SH-SY5Y (cell line): ENCODE data around the gene ALLC.

Experiments
- GATA2 ChIP-seq: IDR thresholded peaks from 2 replicates; pipeline ENCODE4 v1.6.1; 2011; ENCODE audit warnings: mild to moderate bottlenecking, low read depth, low read length
- GATA3 ChIP-seq: IDR thresholded peaks from 2 replicates; pipeline ENCODE4 v1.6.1; 2011; ENCODE audit warnings: low read depth, mild to moderate bottlenecking, low read length, moderate library complexity

Gene ALLC

GRCh38 chr2:3672861-3673678 is 15.1 kb downstream of the ALLC start:
- no peak for TF ChIP-seq GATA3
- TF ChIP-seq GATA2 = no peak

DNA sequence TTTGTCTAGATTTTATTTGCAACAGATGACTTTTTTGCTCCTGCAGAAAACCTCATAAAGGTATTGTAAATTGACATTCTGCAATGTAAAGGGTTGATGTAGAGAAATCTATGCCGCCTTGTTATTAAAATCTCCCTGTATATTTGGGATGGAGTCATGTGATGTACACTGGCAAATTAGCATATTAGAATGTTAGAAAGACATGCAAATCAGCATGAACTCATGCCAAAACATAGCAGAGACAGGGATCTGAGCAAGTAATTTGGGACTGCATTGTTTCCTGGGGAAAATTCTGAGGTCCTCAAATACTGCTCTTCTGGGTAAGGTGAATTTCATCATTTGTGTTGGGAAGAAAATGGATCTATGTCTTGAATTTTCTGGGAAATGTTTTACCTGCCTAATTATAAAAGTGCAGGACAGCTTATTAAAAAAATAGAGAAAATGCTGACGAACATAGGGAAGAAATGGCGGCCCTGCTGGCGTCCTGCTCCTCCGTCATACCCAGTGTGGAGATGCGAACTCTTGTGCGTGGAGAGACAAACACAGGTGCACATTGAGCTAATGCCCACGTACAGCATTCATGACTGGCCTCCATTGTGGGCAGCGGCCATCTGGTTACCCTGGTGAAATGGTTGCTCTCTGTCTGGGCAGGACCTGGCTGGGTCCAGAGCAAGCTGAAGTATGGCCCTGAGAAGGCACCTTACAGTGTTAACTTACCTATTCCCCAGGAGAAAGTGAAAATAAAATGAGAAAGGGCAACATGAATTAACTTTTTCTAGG is 16.3 kb downstream of the ALLC start:
- TF ChIP-seq GATA3 (no peak), GATA2 (no peak)

- TF ChIP-seq GATA3 = no peak
- TF ChIP-seq GATA2 = no peak
Measured at GRCh38 chr2:3675687-3676086, 17.7 kb downstream of the ALLC start.

GRCh38 chr2:3677436-3677835 is 19.4 kb downstream of the ALLC start:
- TF ChIP-seq GATA2 (no peak), GATA3 (no peak)

DNA sequence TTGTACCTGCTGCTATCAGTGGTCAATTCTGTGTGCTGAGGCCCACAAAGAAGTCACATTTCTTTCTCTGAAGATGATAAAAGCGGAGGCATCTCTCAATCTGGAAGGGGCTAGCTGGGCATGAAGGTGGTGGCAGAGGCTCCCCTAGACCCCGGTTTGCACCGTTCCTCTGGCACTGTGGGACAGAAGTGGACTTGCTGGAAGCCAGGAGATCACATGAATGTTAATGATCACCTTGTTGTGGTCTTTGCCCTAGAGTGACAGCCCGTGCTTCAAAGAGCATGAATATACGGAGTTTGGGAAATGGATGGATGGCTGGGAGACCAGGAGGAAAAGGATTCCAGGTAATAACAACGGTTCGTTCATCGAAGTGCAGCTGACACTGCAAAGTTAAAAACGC is 20.2 kb downstream of the ALLC start:
- TF ChIP-seq GATA2 = no peak
- TF ChIP-seq GATA3 = no peak

DNA sequence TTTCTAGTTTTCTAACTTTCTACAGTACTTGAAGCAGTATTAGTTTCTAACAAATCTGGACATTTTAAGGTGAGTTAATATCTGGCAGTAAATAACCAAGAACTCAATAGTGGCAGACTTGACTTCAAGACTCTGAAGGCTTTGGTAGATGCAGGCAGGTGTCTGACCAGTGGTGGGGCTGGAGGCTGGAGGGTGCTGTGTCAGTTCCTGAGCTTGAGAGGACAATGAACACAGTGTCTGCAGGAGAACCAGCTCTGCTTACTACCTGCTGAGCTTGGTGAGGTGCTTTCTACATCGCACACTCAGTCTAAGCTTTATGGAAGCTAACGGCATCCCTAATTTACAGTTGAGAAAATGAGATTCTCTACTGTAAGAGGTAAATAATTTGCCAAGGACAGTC is 21.2 kb downstream of the ALLC start:
- no peak for TF ChIP-seq GATA2
- no peak for TF ChIP-seq GATA3

DNA sequence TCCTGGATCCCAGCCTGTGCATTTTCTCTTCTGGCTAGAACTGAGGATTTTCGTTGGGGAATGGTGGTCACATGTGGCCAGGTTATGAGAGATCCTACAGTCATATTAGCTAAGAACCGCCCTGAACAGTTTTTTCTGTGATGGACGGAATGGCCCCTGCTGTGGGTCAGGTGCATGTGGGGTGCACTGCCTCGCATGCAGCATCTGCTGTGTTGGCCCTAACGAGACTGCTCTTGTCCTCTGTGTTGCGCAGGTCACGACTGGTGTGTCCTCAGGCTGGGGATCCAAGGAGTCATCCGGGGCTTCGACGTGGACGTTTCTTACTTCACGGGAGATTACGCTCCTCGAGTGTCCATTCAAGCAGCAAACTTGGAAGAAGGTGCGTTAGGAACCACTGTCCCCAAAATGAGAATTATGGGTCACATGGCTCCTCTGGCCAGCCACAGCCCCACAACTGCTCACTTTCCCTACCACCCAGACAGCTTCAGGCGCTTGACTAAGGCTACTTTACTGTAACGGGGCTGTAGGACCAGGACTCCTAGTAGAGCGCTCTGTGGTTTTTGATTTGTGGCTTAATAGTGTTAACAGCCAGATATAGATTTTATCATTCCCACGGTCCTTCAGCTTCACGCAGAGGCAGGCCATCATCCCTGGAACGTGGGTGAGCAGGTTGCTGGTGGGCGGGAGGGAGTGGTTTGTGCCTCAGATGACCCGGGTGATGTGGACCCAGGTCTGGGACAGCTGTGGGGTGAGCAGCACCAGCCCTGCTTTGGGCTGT is 21.8 kb downstream of the ALLC start:
- TF ChIP-seq GATA3 = no peak
- no peak; the same call in 1 of the 2 replicates for TF ChIP-seq GATA2

DNA sequence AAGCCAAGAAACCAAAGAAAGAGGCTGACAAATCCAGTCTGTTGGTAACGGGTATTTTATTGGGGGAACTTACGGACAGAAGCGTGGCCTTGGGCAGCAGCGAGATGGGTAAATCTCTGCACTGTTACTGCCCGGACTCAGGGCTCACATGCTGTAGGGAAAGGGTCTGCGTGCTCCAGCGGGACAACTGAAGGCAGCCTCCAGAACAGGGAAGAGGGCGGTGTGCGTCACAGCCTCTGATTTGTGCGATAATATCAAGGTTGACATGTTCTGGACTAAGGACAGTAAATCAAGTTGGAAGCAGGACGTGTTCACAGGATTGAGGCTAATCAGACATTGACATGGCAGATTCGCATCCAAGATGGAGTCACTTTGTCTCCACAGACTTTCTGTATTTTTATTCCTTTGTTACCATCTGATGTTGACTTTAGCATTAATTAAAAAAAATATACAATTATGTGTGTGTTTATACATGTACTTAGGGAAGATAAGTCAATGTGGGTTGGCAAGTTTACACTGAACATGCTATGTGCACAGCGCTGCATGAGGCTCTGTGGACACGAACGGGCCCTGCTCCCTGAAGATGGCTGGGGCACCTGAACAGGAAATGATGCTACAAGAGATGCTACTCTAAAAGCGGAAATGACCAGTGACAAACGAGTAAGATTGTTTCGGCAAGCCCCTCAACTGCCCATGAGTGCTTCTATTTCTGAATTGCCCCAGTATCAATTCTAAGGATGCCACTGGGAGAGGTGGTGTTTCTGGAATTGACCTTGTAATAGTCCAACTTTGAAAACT is 22.7 kb downstream of the ALLC start:
- TF ChIP-seq GATA2 (no peak), GATA3 (no peak)

GRCh38 chr2:3681625-3682024 is 23.6 kb downstream of the ALLC start:
- no peak for TF ChIP-seq GATA2
- no peak for TF ChIP-seq GATA3

GRCh38 chr2:3682811-3683210 is 24.8 kb downstream of the ALLC start:
- TF ChIP-seq GATA3 (no peak), GATA2 (no peak)

DNA sequence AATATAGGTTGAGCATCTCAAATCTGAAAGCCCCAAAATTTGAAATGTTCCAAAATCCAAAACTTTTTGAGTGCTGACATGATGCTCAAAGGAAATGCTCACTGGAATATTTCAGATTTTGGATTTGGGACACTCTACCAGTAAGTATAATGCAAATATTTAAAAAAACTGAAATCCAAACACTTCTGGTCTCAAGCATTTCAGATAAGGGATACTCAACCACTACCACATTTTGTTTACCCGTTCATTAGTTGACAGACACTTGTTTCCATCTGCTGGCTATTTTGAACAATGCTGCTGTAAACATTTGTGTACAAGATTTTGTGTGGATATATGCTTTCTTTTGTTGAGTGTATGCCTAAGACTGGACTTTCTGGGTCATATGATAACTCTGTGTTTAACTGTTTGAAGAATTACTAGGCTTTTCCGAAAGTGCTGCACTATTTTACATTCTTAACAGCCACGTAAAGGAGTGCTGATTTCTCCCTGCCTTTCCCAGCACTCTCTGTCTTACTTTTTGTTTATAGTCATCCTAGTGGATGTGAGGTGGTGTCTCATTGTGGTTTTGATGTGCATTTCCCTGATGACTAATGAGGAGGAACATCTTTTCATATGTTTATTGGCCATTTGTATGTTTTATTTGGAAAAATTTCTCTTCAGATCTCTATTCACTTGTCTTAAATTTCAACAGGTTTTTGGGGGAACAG is 25.9 kb downstream of the ALLC start:
- TF ChIP-seq GATA3 (no peak), GATA2 (no peak)

DNA sequence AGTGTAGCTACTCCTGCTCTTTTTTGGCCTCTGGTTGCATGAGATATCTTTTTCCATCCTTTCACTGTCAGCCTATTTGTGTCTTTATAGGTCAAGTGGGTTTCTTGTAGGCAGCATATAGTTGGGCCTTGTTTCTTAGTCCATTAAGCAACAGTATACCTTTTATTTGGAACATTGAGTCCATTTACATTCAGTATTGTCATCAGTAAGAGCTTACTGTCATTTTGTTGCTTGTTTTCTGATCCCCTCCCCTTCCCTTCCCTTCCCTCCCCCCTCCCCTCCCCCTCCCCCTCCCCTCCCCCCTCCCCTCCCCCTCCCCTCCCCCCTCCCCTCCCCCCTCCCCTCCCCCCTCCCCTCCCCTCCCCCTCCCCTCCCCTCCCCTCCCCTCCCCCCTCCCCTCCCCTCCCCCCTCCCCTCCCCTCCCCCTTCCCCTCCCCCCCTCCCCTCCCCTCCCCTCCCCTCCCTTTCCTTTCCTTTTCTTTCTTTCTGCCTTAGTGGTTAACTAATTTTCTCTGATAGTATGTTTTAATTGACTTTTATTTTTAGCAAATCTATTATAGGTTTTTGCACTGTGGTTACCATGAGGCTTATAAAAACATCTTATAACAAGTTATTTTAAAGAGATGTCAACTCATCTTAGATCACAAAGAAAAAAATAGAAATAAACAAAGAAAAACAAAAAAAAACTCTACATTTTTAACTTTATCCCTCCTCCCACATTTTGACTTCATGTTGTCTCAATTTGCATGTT is 32.2 kb downstream of the ALLC start:
- TF ChIP-seq GATA3 (no peak), GATA2 (no peak)
